D341Med (cell line): ENCODE data around the gene CLBA1.

Experiments
- DNase-seq: peaks from one replicate; pipeline ENCODE4 v3.0.0; 2012; ENCODE audit warnings: low spot score

The CLBA1 gene

GRCh38 chr14:105005329-105005928 is 19.8 kb downstream of the CLBA1 start:
- DNase-seq = no peak

GRCh38 chr14:105005929-105006830 is 20.6 kb downstream of the CLBA1 start:
- DNase-seq = peak; percentile 35

GRCh38 chr14:105006831-105007592 is 21.4 kb downstream of the CLBA1 start:
- peak; percentile 27 for DNase-seq

GRCh38 chr14:105007593-105008264 is 22.1 kb downstream of the CLBA1 start:
- DNase-seq = peak; percentile 12

DNA sequence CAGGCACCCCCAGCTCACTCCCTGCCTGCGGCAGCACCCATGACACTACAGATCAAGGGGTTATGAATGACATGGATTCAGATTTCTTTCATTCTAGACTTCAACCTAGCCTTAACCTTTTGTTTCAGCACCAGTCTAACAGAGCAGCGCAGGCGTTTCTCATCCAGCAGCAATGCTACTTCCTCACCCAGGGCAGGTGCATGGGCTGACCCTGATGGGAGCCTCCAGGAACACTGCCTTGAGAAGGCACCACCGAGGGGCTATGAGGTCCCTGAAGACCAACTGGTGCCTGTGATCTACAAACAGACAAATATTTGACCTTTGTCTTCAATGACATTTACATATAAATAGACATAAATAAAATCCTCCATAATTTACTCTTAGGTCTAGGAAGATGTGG is 24.5 kb downstream of the CLBA1 start:
- peak; percentile 6 for DNase-seq

- peak; percentile 8 for DNase-seq
Observed at GRCh38 chr14:105010891-105011291, 25.3 kb downstream of the CLBA1 start.

- DNase-seq = peak; percentile 10
Observed at GRCh38 chr14:105011312-105011990, 25.9 kb downstream of the CLBA1 start.

DNA sequence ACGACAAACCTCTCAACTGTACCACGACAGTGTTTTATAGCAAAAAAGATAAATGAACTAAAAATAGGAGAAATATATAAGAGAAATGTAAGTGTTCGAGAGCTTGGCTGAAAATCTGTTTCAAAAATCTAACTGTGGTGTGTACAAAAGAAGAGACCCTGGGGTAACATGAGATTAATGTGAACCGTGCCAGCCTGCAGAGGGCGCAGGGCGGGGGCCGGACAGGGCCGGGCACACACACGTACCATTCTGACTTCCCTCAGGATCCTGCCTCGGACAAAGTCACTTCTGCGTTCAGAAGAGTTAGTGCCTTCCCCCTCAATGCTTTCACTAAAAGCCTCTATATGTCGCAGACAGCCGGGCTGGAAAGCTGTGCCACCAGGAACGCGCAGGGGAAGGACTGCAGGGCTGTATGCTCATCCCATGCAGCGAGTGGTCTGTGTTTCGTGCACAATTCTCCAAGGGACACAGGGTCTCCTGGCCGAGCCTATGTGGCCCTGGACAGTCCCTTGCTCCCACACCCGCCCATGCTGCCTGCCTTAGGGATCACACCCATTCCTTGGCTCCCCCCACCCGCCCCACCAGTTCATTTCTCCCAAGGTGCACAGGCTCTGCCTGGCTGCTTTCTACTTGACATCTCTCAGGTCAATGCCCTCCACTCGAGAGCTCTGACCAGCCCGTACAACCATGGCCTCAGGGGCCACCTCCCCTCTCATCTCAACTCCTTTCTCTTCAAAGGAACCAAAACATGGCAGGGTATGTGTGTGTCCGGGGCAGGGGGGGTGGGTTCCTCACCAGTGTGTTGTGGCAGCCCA is 26.8 kb downstream of the CLBA1 start:
- peak; percentile 67 for DNase-seq

GRCh38 chr14:105013150-105013785 is 27.7 kb downstream of the CLBA1 start:
- DNase-seq = peak; percentile 64

DNA sequence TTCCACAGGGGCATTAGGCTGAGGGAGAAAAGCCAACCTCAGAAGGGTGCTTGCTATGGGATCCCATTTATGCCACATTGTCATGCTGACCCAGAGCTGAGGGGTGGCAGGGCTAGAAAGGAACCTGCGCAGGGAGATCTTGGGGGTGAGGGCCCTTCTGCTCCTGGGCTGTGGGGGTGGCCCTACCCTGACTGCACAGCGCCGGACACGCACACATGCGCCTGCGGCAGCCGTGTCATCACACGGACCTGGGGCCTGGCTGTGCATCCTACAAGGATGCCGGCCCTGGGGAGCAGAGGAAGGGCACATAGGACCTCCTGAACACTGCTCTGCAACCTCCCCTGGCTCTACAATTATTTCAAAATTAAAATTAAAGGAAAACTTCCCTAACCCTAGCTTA is 28.4 kb downstream of the CLBA1 start:
- DNase-seq = peak; percentile 19

DNA sequence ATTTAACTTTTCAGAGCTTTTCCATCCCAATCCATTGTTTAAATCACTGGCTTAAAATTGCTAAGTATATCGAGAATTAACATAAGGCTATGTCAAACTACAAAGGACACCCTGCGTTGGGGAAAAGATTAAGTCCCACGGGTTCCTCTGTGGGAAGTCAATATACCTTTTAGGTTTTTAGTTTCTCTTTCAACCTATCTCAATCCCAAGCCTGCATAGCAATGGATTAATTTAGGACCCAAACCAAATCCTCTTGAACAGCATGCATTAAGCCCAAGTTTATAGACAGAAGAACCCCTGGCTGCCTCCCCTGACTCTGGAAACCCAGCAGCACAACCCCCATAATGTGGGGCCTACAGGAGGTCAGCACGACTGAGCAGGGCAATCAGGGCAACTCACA is 29.0 kb downstream of the CLBA1 start:
- DNase-seq = peak; percentile 17

DNA sequence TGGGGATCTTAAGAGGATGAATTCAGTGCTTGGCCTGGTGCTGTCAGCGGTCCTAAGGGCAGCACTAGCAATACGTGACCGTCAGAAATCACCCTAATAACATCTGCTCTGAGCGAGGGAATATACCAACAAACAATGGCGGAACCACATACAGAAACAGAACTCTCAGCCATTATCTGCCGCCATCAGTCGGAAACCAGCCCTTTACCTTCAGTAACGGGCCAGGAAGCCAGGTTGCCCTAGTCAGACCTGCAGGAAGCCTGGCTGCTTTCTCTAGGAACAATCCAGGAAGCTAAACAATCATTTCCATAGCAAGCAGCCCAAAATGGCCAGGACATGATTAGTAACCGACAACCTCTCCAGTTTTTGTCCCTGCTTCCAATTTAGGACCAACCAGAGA is 29.7 kb downstream of the CLBA1 start:
- peak; percentile 11 for DNase-seq

DNA sequence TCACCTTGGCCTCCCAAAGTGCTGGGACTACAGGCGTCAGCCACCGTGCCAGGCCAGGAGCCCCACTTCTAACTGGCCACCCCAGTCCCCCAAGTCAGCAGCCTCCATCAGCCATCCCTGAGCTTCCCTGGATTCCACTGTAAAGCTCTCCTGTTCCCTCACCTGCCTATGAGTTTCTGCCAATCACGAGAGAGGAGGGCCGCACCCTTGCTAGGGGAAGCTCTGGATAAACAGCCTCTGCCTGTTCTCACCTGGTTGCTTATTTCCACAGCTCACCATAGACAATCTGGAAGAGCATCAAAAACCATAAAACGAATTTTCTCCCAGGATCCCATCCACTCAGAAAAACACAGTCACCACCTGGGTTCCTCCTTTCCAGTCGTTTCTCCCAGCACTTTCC is 30.3 kb downstream of the CLBA1 start:
- peak; percentile 1 for DNase-seq

DNA sequence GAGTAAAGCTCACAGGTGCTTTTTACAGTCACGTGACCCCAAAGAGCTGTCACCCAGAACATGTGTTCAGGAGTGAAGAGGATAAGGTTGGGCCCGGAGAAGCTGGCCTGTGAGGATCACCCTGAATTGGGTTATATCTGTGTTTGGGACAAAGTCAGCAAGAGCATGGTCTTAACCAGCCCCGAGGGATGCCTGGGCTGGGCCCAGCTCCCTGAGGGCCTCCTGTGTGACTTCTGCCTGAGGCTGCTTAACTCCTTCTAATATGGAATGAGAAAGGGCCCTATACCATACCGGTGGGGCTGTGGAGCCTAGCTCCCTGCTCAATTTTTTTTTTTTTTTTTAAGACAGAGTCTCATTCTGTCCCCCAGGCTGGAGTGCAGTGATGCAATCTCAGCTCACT is 32.8 kb downstream of the CLBA1 start:
- no peak for DNase-seq

- DNase-seq = peak; percentile 70
Observed at GRCh38 chr14:105019861-105020814, 34.5 kb downstream of the CLBA1 start.

DNA sequence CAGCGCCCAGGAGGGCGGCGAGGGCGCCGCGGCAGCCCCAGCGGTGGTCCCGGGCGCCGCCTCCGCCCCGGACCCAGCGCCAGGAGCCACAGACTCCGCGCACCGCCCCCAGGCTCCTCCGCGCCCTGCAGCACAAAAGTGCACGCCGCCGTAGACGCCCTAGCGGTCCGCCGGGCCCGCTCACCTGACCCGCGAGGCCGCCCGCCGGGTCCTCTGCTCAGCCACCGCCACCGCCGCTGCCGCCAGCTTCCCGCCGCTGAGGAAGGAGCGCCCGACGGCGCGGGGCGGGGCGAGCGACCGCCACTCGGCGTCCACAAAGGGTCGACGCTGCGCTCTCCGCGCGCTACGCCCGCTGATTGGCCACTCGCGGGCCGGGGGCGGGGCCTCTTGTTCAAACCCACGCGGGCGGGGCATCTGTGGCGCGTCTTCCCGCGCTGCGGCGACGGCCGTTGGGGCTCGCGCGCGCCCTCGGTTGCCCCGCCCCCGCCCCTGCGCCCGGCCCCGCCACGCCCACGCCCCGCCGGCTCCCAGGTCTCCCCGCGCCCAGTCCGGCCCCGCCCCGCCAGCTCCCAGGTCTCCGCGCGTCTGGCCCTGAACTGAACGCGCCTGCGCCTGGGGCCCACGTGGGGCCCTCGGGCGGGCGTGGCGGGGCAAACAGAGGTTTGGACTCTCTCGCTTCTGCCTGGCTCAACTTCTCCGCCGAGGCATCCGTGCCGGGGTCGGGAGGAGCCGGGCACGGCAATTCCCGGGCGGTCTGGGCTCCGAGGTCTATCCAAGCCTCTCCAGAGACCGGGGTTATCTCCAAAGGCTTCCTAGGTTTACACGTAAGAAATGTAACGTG is 35.4 kb downstream of the CLBA1 start, which contains the start of gene CDCA4:
CDCA4 (minus strand) TSS at position 269 of the 841 bp plus-strand sequence. CDS start 9,154 bp downstream, outside the sequence.
- DNase-seq = peak; percentile 100

DNA sequence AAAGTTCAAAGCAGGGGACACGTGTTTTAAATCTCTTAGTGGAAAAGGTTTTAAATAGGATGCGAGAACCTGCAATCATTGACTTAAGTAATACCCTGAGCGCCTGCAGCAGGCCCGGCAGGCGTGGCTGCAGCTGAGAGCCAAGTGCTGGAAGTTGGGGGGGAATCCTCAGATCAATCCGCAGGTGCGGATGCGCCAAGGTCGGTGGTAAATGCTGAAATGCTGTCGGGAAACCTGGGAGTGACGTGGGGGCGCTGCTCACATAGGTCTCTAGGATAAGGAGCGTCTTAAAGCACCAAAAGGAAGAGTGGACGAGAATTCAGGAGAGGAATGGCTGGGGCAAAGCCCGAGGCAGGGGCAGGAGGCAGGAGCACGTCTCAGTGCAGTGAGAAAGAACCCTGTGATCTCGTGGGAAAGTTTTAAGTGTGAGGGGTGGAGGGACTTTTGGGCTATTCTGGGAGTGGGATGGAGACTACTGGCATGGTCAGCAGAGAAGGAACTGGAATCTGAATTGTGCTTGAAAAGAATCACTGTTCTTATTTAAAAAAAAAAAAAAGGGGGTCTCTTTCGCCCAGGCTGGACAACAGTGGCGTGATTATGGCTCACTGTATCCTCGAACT is 36.2 kb downstream of the CLBA1 start:
- DNase-seq = peak; percentile 75
